HG02943 (cell line): ENCODE data around the gene REPIN1.
A peak's percentile ranks its signal among the peaks of the same experiment; 100 is the strongest.

Experiments
- ATAC-seq: cut with Tn5 transposase; IDR thresholded peaks from one replicate; pipeline ENCODE4 v1.9.1; 2021; ENCODE audit warnings: mild to moderate bottlenecking, low read depth, moderate library complexity; ENCODE audit not compliant: unreplicated experiment

REPIN1 gene

DNA sequence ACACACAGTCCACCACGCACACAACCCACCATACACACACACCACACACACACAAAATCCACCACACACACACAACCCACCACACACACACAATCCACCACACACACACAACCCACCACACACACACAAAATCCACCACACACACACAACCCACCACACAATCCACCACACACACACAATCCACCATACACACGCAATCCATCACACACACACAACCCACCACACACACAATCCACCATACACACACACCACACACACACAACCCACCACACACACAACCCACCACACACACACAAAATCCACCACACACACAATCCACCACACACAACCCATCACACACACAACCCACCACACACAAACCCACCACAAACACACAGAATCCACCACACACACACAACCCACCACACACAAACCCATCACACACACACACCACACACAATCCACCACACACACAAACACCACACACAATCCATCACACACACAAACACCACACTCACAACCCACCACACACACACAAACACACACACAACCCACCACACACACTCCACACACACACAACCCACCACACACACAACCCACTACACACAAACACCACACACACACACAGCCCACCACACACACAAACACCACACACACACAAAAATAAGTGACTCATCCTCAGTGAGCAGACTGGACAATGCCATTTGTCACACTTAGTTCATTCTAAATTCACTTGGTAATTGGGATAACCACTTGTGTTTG is 8.8 kb upstream of the REPIN1 start:
- ATAC-seq = no peak

DNA sequence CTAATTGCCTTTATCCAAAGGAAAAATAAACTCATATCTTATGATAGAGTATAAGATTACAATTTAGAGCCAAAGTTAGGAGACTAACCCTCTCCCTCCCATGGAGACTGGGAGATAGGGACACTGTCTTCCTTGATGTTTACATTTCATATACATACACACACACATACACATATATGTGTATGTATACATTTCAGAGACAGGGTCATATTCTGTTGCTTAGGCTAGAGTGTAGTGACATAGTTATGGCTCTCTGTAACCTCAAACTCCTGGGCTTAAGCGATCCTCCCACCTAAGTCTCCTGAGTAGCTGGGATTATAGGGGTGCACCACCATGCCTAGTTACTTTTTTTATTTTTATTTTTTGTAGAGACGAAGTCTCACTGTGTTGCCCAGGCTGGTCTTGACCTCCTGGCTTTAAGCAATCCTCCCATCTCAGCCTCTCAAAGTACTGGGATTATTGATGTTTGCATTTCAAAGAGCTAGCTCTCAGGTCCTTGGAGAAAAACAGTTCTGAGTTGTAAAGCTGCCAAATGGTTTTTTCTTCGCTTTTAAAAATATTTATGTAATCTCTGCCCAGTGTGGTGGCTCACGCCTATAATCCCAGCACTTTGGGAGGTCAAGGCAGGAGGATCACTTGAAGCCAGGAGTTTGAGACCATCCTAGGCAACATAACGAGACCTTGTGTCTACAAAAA is 8.1 kb upstream of the REPIN1 start:
- no peak for ATAC-seq

DNA sequence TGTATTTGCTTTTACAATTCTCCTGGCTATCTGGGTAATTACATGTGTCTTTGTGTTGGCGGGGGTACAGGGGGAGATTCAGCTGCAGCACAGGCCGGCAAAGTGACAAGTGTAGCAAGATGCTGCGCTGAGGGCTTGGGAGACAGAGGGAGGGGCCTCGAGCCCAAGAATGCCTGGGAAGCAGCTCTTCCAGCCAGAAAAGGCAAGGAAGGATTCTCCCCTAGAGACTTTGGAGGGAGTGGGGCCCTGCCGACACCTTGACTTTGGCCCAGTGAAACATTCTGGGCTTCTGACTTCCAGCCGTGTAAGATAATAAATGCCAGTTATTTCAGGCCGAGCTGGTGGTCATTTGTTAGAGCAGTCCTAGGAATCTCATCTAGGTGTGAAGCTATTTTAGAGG is 7.2 kb upstream of the REPIN1 start:
- ATAC-seq = no peak

DNA sequence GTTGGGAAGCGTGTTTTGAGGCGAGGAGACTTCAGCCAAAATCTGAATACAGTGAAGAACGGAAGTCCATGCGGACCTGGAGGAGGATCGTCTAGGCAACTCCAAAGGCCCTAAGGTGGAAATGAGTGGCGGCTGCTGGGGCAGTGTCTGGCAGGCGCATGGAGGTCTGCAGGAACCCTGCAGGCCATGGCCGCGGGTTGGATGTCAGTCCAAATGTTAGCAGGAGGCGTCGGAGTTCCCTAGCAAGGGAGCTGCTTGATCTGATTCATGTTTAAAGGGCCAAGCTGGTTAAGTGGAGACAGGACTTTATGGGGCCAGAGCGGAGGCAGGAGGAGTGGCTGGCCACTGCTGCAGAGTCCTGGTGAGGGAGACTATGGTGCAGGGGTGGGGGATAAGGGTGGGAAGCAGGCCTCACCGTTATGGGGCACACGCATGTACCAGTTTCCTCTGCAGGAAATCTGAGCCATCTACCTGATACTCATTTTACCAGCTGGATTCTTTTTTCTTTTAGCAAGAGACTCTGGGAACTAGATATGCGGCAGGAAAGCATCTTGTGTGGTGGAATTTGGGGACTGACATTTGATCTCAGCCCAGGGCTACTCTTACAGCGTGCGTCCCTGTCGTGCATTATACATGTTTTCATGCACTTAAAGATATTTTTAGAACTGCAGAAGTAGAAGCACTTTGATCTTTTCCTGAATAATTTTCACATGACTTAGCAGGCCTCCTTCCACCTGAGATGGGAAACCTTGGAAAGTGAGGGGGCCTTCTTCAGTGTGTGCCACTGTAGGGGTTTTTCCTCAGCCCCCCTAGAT is 6.6 kb upstream of the REPIN1 start:
- ATAC-seq = no peak

DNA sequence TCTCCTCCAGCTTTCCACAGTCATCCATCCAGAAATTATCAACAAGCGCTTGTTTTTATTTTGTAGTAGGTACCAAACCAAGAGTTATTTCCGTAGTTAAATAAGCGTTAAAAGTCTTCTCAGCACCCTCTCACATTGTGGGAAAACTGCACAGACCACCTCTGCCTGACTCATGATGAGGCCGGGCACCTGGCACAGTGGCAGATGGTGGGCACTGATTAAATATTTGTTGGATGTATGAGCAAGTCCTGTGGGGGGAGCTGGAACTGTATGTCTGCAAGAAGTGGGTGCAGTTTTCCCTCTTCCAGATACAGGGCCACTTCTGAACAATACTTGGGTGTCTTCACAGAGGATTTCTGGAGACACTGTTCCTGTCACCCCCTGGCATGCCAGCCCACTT is 5.3 kb upstream of the REPIN1 start:
- no peak for ATAC-seq

DNA sequence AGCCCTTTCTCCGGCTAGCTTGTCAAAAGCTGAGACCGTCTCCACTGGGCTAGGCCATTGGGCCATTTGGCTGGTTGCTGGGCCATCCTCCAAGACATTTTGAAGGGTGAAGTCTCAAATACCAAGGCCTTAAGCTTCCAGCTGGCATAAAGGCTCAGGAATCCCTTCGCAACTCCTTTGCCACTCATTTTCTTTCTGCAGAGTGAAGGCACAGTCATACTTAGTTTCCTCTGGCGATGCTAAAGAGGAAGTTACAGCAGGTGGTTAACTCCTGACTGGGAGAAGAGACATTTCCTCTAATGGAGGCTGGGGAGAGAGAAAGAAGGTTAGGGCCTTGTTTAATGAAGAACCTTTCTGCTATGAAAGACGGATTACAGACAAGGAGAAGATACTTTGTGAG is 4.8 kb upstream of the REPIN1 start:
- no peak for ATAC-seq

DNA sequence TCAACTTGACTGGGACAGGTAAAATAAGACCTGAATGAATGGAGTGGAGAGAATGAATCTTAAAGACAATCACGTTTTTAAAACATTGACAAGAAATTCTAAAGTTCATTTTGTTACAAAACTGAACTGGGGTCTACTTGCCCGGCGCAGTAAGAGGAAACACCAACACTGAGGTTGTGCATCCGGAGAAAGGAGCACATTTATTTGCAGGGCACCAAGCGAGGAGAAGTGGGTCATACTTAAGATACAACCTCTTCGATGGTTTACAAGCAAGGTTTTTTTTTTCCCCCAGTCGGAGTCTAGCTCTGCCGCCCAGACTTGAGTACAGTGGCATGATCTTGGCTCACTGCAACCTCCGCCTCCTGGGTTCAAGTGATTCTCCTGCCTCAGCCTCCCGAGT is 3.4 kb upstream of the REPIN1 start:
- ATAC-seq = no peak

DNA sequence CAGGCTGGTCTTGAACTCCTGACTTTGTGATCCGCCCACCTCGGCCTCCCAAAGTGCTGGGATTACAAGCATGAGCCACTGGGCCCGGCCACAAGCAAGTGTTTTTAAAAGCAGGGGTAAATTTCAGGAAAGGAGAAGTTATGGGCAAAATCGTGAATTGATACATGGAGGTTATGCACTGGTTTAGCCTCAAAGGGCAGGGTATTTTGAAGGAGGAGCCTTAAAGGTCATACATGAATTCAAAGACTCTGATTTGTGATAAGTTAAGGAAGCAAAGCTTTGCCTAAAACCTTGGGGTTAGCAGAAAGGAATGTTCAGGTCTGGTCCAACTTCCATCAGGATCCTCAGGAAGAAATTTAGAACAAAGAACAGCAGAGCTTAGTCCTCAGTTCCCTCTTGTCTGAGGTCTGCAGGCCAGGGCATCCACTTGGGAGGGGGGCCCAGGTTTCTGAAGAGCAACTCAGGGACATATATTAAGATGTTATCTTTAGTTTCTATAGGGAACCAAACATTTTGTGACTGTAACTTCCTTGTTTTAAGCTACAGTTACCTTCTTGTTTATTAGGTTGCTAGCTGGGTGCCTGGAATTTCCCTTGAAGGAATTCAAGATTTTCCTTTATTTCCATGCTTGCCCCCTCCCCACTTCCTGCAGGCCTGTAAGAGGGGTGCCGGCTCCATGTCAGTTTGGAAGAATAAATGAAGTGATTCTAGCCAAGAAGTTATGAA is 2.8 kb upstream of the REPIN1 start:
- no peak for ATAC-seq

DNA sequence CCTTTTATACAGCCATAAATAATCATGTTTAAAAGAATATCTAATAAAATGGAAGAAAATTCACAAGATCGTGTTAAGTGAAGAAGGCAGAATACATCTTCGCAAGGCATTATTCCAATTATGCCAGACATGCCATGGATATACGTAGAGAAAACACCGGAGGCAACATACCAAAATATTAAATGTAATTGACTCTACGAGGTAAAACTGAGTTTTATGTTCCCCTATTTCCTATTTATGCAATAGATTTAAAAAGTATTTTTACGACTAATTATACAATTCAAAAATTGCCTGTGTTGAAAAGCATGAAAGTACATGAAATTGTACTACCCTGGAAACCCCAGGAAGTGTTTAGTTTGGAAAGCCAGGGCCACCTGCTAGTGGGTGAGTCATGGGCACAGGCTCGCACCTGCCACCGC is 936 bp upstream of the REPIN1 start:
- no peak for ATAC-seq

DNA sequence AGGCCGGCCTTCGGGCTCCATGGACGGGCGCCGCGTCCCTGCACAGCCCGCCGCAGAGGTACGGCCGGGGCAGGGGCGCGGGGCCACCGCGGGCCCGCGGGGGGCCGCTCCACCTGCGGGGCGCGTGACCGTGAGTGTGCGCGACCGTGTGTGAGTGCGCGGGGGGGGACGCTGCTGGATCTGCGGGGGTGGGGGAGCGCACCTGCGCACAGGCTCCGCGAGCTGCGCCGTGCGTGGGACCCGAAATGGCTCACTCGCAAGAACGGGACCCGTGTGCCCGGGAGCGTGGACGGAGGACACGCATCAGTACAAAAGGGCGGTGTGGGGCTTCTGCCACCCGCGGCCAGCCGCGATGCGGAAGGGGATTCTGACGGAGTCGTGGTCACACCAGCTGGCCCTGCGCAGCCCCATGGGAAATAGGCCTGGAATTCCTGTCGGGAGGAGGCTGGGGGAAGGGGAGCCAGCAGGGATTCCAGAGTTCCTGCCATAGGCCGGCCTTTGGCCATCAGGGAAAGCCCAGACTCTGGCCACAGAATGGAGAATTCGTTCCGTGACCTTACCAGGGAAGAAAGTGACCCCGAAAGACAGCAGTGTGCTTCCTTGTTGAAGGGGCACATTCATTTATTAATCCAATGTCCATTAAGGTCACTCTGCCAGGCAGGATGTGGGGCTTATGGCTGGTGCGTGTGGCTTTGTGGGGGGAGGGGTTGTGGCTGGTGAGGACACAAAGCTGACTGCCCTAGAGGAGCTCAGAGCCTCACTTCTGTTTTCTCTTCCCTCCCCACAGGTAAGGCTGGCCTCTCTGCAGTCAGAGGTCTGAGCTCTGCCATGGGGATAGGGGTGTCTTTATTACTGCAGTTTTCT is 494 bp downstream of the REPIN1 start:
- ATAC-seq = peak; percentile 41

DNA sequence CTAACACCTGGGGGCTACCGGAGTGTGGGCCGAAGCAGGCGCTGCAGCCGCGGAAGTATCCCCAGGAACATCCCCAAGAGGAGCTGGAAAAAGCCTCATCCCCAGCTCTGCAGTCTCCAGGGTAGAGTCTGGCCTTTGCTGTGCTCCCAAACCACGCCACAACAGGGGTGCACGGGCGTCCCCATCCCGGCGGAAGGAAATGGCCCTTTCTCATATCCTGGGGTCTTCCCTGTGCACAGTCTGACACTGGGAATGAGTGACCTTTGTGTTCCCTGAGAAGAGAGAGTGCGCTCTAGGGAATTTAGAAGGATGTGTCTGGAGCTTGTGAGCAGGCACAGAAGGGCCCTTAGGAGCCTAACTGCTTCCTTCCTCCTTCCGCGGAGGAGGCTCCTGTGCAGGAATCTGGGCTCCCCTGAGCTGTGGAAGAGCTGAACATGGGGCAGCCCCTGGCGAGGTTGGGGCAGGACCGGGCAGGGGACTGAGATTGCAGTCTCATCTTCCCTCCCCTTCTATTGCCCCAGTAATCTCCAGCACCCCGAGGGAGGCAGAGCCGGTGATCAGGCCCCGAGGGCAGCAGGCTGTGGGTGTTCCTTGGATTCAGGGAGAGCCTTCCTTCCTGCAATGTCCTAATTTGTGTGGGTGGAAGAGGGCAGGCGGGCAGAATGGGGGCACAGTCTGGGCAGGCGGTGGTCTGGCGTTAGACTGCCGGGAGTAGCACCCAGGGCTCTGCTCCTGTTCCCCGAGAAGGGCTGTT is 1.3 kb downstream of the REPIN1 start:
- ATAC-seq = no peak

DNA sequence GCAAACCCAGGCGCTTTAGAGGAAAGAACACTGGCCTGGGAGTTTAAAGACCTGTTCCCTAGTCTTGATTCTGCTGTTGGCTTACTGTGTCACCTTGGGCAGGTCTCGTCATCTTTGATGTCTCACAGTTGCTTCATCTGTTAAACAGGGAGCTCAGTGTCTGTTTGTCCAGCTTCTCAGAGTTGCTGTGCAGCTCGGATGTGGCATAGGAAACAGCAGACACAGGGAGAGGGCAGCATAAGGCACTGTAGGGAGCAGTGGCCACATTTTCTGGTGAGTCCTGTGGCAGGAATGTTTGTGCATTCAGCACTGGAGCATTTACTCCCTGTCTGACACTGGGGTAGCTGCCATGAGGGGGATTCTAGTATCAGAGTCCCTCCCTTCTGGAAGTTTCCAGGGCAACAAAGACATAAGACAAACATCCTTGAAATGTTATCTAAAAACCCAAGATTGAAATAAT is 2.0 kb downstream of the REPIN1 start:
- no peak for ATAC-seq

DNA sequence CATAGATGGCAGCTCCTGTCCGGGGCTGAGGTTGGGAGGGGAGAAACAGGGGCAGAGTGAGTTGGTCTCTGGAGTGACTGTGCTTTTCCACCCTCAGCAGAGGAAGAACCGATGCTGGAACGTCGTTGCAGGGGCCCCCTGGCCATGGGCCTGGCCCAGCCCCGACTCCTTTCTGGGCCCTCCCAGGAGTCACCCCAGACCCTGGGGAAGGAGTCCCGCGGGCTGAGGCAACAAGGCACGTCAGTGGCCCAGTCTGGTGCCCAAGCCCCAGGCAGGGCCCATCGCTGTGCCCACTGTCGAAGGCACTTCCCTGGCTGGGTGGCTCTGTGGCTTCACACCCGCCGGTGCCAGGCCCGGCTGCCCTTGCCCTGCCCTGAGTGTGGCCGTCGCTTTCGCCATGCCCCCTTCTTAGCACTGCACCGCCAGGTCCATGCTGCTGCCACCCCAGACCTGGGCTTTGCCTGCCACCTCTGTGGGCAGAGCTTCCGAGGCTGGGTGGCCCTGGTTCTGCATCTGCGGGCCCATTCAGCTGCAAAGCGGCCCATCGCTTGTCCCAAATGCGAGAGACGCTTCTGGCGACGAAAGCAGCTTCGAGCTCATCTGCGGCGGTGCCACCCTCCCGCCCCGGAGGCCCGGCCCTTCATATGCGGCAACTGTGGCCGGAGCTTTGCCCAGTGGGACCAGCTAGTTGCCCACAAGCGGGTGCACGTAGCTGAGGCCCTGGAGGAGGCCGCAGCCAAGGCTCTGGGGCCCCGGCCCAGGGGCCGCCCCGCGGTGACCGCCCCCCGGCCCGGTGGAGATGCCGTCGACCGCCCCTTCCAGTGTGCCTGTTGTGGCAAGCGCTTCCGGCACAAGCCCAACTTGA is 2.7 kb downstream of the REPIN1 start:
- ATAC-seq = no peak

DNA sequence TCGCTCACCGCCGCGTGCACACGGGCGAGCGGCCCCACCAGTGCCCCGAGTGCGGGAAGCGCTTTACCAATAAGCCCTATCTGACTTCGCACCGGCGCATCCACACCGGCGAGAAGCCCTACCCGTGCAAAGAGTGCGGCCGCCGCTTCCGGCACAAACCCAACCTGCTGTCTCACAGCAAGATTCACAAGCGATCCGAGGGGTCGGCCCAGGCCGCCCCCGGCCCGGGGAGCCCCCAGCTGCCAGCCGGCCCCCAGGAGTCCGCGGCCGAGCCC is 3.3 kb downstream of the REPIN1 start:
- no peak for ATAC-seq

DNA sequence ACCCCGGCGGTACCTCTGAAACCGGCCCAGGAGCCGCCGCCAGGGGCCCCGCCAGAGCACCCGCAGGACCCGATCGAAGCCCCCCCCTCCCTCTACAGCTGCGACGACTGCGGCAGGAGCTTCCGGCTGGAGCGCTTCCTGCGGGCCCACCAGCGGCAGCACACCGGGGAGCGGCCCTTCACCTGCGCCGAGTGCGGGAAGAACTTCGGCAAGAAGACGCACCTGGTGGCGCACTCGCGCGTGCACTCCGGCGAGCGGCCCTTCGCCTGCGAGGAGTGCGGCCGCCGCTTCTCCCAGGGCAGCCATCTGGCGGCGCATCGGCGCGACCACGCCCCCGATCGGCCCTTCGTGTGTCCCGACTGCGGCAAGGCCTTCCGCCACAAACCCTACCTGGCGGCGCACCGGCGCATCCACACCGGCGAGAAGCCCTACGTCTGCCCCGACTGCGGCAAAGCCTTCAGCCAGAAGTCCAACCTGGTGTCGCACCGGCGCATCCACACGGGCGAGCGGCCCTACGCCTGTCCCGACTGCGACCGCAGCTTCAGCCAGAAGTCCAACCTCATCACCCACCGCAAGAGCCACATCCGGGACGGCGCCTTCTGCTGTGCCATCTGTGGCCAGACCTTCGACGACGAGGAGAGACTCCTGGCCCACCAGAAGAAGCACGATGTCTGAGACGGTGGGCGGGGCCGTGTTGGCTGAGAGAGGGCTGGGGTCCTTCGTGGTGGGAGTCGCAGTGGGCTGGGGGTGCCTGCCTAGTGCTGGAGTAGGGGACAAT is 3.8 kb downstream of the REPIN1 start:
- no peak for ATAC-seq

DNA sequence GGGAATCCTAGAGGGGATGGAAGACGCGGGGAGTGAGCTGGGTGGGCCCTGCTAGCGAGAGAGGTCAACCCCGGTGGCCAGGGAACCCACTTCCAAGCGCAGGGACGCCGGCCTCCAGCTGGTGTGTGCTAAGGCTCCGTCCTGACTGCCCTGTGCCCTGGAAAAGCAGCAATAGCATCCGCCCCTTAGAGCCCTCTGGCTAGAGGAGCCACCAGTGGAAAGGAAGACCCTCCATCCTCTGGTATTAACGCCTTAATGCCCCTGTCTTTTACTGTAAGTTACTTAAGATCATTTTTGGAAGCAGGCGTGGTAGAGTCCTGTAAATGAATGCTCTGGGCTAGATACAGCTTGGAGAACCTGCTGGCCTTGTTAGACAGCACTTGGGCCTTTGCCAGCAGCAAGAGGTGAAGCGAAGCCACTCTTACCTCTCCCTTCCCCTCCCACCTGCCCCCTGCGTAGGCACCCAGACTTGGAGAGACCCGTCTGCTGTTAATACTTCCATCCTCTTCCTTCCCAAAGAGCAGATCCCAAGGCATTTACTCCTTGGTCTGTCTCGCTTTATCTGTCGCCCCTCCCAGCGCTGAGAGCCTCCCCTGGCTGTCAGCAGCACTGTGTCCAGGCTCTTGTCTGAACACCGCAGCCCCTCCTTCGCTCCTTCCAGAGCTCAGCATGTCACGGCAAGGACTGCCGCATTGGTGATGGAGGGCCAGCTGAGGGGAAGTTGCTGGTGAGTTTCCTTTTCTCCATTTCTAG is 4.6 kb downstream of the REPIN1 start:
- no peak for ATAC-seq

DNA sequence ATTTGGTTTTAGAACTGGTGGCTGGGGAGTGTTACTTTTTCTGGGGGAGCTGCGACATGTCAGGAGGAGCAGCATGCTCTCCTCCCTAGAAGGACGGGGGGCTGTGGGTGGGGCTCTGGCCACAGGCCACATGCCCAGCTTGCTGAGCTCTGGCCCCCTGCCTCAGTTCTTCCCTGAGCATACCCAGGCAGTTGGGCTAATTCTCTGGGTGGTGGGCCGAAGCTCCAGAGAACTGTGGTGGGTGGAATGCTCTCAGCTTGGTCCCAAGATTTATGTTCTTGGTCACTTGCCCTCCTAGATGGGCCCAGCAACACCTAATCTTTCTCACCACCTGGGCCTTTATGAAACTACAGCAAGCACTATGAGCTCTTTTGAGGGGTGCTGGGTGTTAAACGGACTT is 5.4 kb downstream of the REPIN1 start:
- no peak for ATAC-seq
